ENCODE results near the gene CLIP3. TPM values are rescaled to one million over a fixed set of nuclear protein-coding genes. Genes with fewer than 3 reads are reported as not detected.

Gene CLIP3
- total RNA-seq, 2 donors from 2014 or later, result 21.3 to 29.0 TPM

GRCh38 chr19:35978832-35979365 lies 53.8 kb downstream of the CLIP3 start:
- DNase-seq (ENCODE audit: low spot score) (no peak), ATAC-seq (ENCODE audit: insufficient number of reproducible peaks, low FRiP score, low read depth) (no peak)
- H3K4me1 ChIP-seq (ENCODE audit: control insufficient read depth in 1 of 2, low read depth in 2 of 2), result no peaks in the 10 kb centered on the region
- no peak overlapping the region for H3K4me3 ChIP-seq
- H3K9me3 ChIP-seq, result no peaks in the 10 kb centered on the region
- no peaks in the 10 kb centered on the region for H3K27me3 ChIP-seq (replicated peaks; ENCODE audit: insufficient read depth)
- TF ChIP-seq CTCF (IDR thresholded peaks at IDR 0.05), result no peak
- H3K27ac ChIP-seq, result no peak overlapping the region
- no peaks in the 10 kb centered on the region for H3K36me3 ChIP-seq

DNA sequence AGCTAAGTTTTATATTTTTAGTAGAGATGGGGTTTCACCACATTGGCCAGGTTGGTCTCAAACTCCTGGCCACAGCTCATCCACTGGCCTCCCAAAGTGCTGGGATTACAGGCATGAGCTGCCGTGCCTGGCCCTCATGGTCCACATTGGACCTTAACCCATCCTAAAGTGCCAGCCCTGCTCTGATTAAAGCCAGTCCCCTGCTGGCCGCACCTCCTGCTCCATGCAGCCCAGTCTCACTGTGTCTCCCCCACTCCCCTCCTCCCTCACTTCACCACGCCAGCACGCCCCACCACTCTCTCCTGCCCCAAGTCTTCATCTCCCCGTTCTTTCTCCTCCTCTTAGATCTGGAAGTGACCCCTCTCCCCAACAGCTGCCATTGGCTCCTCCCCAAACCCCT lies 54.4 kb downstream of the CLIP3 start:
- no peaks in the 10 kb centered on the region for H3K9me3 ChIP-seq
- H3K4me3 ChIP-seq, result no peak overlapping the region
- H3K27ac ChIP-seq, result no peak overlapping the region
- TF ChIP-seq CTCF (IDR thresholded peaks at IDR 0.05), result no peak
- no peaks in the 10 kb centered on the region for H3K27me3 ChIP-seq (replicated peaks; ENCODE audit: insufficient read depth)
- H3K4me1 ChIP-seq (ENCODE audit: control insufficient read depth in 1 of 2, low read depth in 2 of 2), result no peaks in the 10 kb centered on the region
- no peak for ATAC-seq (ENCODE audit: insufficient number of reproducible peaks, low FRiP score, low read depth)
- H3K36me3 ChIP-seq, result no peaks in the 10 kb centered on the region
- DNase-seq (ENCODE audit: low spot score), result no peak

- H3K4me1 ChIP-seq (ENCODE audit: control insufficient read depth in 1 of 2, low read depth in 2 of 2), result no peaks in the 10 kb centered on the region
- no peaks in the 10 kb centered on the region for H3K9me3 ChIP-seq
- DNase-seq (ENCODE audit: low spot score) (no peak), ATAC-seq (ENCODE audit: insufficient number of reproducible peaks, low FRiP score, low read depth) (no peak)
- no peaks in the 10 kb centered on the region for H3K27me3 ChIP-seq (replicated peaks; ENCODE audit: insufficient read depth)
- no peak for TF ChIP-seq CTCF (IDR thresholded peaks at IDR 0.05)
- H3K36me3 ChIP-seq, result no peaks in the 10 kb centered on the region
- H3K4me3 ChIP-seq, result no peak overlapping the region
- no peak overlapping the region for H3K27ac ChIP-seq
Measured at GRCh38 chr19:35977446-35978222, 55.0 kb downstream of the CLIP3 start.

DNA sequence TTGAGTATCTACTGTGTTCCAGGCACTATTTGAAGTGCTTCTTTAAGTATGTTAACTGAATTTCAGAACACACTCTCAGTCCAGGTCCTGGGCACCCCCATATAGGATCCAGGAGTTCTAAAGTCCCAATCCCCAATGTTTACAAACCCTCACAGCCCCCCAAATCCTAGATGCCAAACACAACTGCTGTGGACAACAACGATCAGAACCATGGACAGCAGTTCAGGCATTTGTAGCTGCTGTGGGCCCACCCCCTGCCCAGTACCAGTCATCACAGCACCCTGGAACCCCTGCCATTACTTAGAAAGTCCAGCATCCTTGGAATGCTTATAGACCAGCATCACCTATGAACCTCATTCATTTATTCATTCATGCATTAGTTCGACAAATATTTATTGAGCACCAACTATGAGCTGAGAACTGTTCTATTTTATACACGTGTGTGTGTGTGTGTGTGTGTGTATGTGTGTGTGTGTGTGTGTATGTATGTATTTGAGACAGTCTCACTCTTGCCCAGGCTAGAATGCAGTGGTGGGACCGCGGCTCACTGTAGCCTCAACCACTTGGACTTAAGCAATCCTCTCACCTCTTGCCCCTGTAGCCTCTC lies 57.0 kb downstream of the CLIP3 start:
- no peak for ATAC-seq (ENCODE audit: insufficient number of reproducible peaks, low FRiP score, low read depth)
- no peaks in the 10 kb centered on the region for H3K27me3 ChIP-seq (replicated peaks; ENCODE audit: insufficient read depth)
- no peak for TF ChIP-seq CTCF (IDR thresholded peaks at IDR 0.05)

DNA sequence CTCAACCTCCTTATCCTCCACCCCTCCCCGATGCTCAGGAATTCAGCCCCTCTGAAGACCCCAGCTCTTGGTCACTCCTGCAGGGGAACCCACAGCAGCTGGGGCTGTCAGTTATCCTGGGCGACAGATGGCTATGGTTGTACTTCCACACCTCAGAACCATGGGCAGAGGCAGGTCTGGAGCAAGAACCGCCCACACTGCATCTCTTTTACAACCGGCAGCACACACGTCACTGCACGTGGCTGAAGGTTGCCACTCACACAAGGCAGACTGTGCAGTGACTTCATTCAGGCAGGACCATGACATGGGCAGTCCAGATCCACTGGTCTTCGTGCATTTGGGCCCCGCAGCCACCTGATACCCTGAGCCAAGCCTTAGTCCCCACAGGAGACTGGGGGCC lies 59.2 kb downstream of the CLIP3 start:
- Histone ChIP-seq H3K27ac (no peak overlapping the region), H3K4me1 (ENCODE audit: control insufficient read depth in 1 of 2, low read depth in 2 of 2) (no peaks in the 10 kb centered on the region), H3K9me3 (no peaks in the 10 kb centered on the region), H3K4me3 (no peak overlapping the region), H3K36me3 (no peaks in the 10 kb centered on the region), H3K27me3 (replicated peaks; ENCODE audit: insufficient read depth) (no peaks in the 10 kb centered on the region)
- TF ChIP-seq CTCF (IDR thresholded peaks at IDR 0.05), result no peak
- DNase-seq (ENCODE audit: low spot score) (no peak), ATAC-seq (ENCODE audit: insufficient number of reproducible peaks, low FRiP score, low read depth) (no peak)

More for the DNA sequence above, 57.0 kb downstream of the CLIP3 start:
- H3K4me3 ChIP-seq, result no peak overlapping the region
- DNase-seq (ENCODE audit: low spot score), result no peak
- no peaks in the 10 kb centered on the region for H3K4me1 ChIP-seq (ENCODE audit: control insufficient read depth in 1 of 2, low read depth in 2 of 2)
- no peaks in the 10 kb centered on the region for H3K36me3 ChIP-seq
- H3K27ac ChIP-seq, result no peak overlapping the region
- H3K9me3 ChIP-seq, result no peaks in the 10 kb centered on the region
